ENCODE data around the gene CDON.

CDON gene

DNA sequence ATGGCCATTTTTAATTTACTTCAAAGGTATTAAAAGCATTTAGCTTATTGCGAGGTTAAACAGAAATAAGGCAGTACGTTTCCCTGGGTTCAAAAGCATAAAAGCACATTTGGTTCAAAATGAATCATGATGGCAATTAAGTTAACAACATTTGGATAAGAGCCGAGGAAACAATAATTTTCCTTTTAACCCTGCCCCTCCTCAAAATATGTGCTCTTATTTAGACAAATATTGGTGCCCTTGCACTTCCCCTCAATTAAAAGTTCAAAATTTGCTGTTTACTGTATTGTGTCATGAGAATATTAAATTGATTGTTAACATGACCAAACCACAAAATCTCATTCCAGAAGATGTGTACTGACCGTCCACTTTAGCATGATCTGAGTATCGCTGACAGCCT is 68.2 kb downstream of the CDON start:
- no peak overlapping the region for H3K27ac ChIP-seq (ENCODE audit: low read depth, low read length)
- H2BK12ac ChIP-seq (ENCODE audit: low read length), result no peak overlapping the region
- no peak overlapping the region for H3K23ac ChIP-seq (ENCODE audit: low read length)
- H3K27me3 ChIP-seq (ENCODE audit: insufficient read depth, low read length), result no peaks in the 10 kb centered on the region
- H3K79me1 ChIP-seq (ENCODE audit: low read length), result no peaks in the 10 kb centered on the region
- no peak overlapping the region for H3K4ac ChIP-seq (ENCODE audit: low read depth, low read length)
- no peak overlapping the region for H4K12ac ChIP-seq (ENCODE audit: low read depth, low read length)
- no peak overlapping the region for H3K4me3 ChIP-seq (ENCODE audit: low read depth, low read length)
- no peak overlapping the region for H3K18ac ChIP-seq (ENCODE audit: low read length)
- H4K91ac ChIP-seq (ENCODE audit: low read depth, low read length), result no peak overlapping the region
- DNase-seq, result no peak
- H2AFZ ChIP-seq (ENCODE audit: insufficient read depth, low read length, poor library complexity), result no peak overlapping the region
- H3K36me3 ChIP-seq (ENCODE audit: control insufficient read depth in 1 of 2, insufficient read depth in 2 of 2, low read length in 2 of 2), result peaks cover 18 to 31% of the 10 kb centered on the region in 2 experiments
- no peak overlapping the region for H2BK120ac ChIP-seq (ENCODE audit: insufficient read depth, low read length, poor library complexity)
- H4K8ac ChIP-seq (ENCODE audit: low read depth, low read length), result no peak overlapping the region
- peaks cover 1% of the 10 kb centered on the region for H3K9me3 ChIP-seq (ENCODE audit: insufficient read depth, low read depth, low read length)
- H3K4me1 ChIP-seq (ENCODE audit: control insufficient read depth in 1 of 2, insufficient read depth in 2 of 2, low read length in 2 of 2), result peaks cover 0 to 3% of the 10 kb centered on the region in 2 experiments
- H2AK5ac ChIP-seq (ENCODE audit: low read length), result no peak overlapping the region
- no peak overlapping the region for H2BK5ac ChIP-seq (ENCODE audit: low read depth, low read length, poor library complexity)
- no peak overlapping the region for H3K4me2 ChIP-seq (ENCODE audit: low read length)
- H3K9ac ChIP-seq (ENCODE audit: low read length), result no peak overlapping the region
- no CpG with 5 or more reads among the region's 5 CpGs for WGBS (ENCODE audit: extremely low coverage, insufficient coverage, insufficient read length)
- H3K14ac ChIP-seq (ENCODE audit: low read length), result no peak overlapping the region
- no peaks in the 10 kb centered on the region for H3K79me2 ChIP-seq (ENCODE audit: control insufficient read depth, insufficient read depth, low read length, poor library complexity)

GRCh38 chr11:125992893-125993292 is 69.8 kb downstream of the CDON start:
- no CpG with 5 or more reads among the region's 7 CpGs for WGBS (ENCODE audit: extremely low coverage, insufficient coverage, insufficient read length)
- H3K18ac ChIP-seq (ENCODE audit: low read length), result no peak overlapping the region
- no peaks in the 10 kb centered on the region for H3K79me2 ChIP-seq (ENCODE audit: control insufficient read depth, insufficient read depth, low read length, poor library complexity)
- no peak overlapping the region for H2AK5ac ChIP-seq (ENCODE audit: low read length)
- peaks cover 1% of the 10 kb centered on the region for H3K9me3 ChIP-seq (ENCODE audit: insufficient read depth, low read depth, low read length)
- no peak overlapping the region for H3K9ac ChIP-seq (ENCODE audit: low read length)
- no peak overlapping the region for H3K23ac ChIP-seq (ENCODE audit: low read length)
- H2AFZ ChIP-seq (ENCODE audit: insufficient read depth, low read length, poor library complexity), result no peak overlapping the region
- H3K14ac ChIP-seq (ENCODE audit: low read length), result no peak overlapping the region
- no peak overlapping the region for H2BK5ac ChIP-seq (ENCODE audit: low read depth, low read length, poor library complexity)
- H4K8ac ChIP-seq (ENCODE audit: low read depth, low read length), result no peak overlapping the region
- peaks cover 21 to 33% of the 10 kb centered on the region in 2 experiments for H3K36me3 ChIP-seq (ENCODE audit: control insufficient read depth in 1 of 2, insufficient read depth in 2 of 2, low read length in 2 of 2)
- no peak overlapping the region for H3K27ac ChIP-seq (ENCODE audit: low read depth, low read length)
- no peak overlapping the region for H4K12ac ChIP-seq (ENCODE audit: low read depth, low read length)
- no peak overlapping the region for H2BK12ac ChIP-seq (ENCODE audit: low read length)
- no peak for DNase-seq
- no peak overlapping the region for H3K4ac ChIP-seq (ENCODE audit: low read depth, low read length)
- no peak overlapping the region for H2BK120ac ChIP-seq (ENCODE audit: insufficient read depth, low read length, poor library complexity)
- H3K79me1 ChIP-seq (ENCODE audit: low read length), result no peaks in the 10 kb centered on the region
- H3K27me3 ChIP-seq (ENCODE audit: insufficient read depth, low read length), result no peaks in the 10 kb centered on the region
- no peak overlapping the region for H3K4me2 ChIP-seq (ENCODE audit: low read length)
- no peaks in the 10 kb centered on the region for H3K4me1 ChIP-seq (ENCODE audit: control insufficient read depth in 1 of 2, insufficient read depth in 2 of 2, low read length in 2 of 2)
- H4K91ac ChIP-seq (ENCODE audit: low read depth, low read length), result no peak overlapping the region
- H3K4me3 ChIP-seq (ENCODE audit: low read depth, low read length), result no peak overlapping the region

GRCh38 chr11:125990244-125990643 is 72.4 kb downstream of the CDON start:
- no peak overlapping the region for H4K12ac ChIP-seq (ENCODE audit: low read depth, low read length)
- H4K91ac ChIP-seq (ENCODE audit: low read depth, low read length), result no peak overlapping the region
- H2BK5ac ChIP-seq (ENCODE audit: low read depth, low read length, poor library complexity), result no peak overlapping the region
- H3K27ac ChIP-seq (ENCODE audit: low read depth, low read length), result no peak overlapping the region
- no peaks in the 10 kb centered on the region for H3K27me3 ChIP-seq (ENCODE audit: insufficient read depth, low read length)
- no peaks in the 10 kb centered on the region for H3K79me1 ChIP-seq (ENCODE audit: low read length)
- no peak overlapping the region for H3K9ac ChIP-seq (ENCODE audit: low read length)
- no peak overlapping the region for H3K4ac ChIP-seq (ENCODE audit: low read depth, low read length)
- H4K8ac ChIP-seq (ENCODE audit: low read depth, low read length), result no peak overlapping the region
- H3K23ac ChIP-seq (ENCODE audit: low read length), result no peak overlapping the region
- no peaks in the 10 kb centered on the region for H3K79me2 ChIP-seq (ENCODE audit: control insufficient read depth, insufficient read depth, low read length, poor library complexity)
- no peak overlapping the region for H3K4me2 ChIP-seq (ENCODE audit: low read length)
- peaks cover 1% of the 10 kb centered on the region for H3K9me3 ChIP-seq (ENCODE audit: insufficient read depth, low read depth, low read length)
- peaks cover 13 to 28% of the 10 kb centered on the region in 2 experiments for H3K36me3 ChIP-seq (ENCODE audit: control insufficient read depth in 1 of 2, insufficient read depth in 2 of 2, low read length in 2 of 2)
- no peaks in the 10 kb centered on the region for H3K4me1 ChIP-seq (ENCODE audit: control insufficient read depth in 1 of 2, insufficient read depth in 2 of 2, low read length in 2 of 2)
- no peak overlapping the region for H3K14ac ChIP-seq (ENCODE audit: low read length)
- H3K18ac ChIP-seq (ENCODE audit: low read length), result peak overlapping the region; percentile 30
- no peak overlapping the region for H2BK120ac ChIP-seq (ENCODE audit: insufficient read depth, low read length, poor library complexity)
- DNase-seq, result no peak
- H2BK12ac ChIP-seq (ENCODE audit: low read length), result no peak overlapping the region
- no peak overlapping the region for H2AK5ac ChIP-seq (ENCODE audit: low read length)
- H3K4me3 ChIP-seq (ENCODE audit: low read depth, low read length), result no peak overlapping the region
- H2AFZ ChIP-seq (ENCODE audit: insufficient read depth, low read length, poor library complexity), result no peak overlapping the region
- WGBS (ENCODE audit: extremely low coverage, insufficient coverage, insufficient read length), result no CpG with 5 or more reads among the region's 3 CpGs

DNA sequence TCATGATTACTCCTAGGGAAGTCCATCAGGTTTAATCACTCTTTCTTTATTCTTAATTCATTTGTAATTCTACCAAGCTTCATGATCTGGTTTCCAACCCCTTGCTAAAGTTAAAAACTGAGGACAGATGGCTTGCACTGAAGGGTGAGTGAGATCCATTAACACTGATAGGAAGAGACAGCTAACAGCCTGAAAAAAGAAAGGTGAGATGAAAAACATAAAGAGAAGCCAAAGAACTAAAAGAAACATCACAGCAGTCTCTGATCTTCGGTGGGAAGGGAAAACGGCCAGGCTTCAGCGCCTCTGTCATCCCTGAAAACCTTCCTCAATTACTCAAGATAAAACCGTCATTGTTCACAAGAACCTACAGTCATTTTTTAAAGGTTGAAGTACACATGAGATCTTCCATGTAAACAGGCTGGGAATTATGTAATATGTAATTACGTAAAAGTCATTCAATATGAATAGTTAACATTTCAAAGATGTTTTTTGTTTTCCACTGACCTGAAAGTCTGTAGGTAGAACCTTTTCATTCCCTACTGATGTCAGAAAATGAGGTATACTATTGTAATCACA is 75.5 kb downstream of the CDON start:
- Histone ChIP-seq H2BK120ac (ENCODE audit: insufficient read depth, low read length, poor library complexity) (no peak overlapping the region), H3K4me3 (ENCODE audit: low read depth, low read length) (no peak overlapping the region), H3K79me2 (ENCODE audit: control insufficient read depth, insufficient read depth, low read length, poor library complexity) (no peaks in the 10 kb centered on the region), H3K9ac (ENCODE audit: low read length) (no peak overlapping the region), H2AFZ (ENCODE audit: insufficient read depth, low read length, poor library complexity) (no peak overlapping the region), H4K91ac (ENCODE audit: low read depth, low read length) (no peak overlapping the region), H3K18ac (ENCODE audit: low read length) (no peak overlapping the region), H4K8ac (ENCODE audit: low read depth, low read length) (no peak overlapping the region), H3K9me3 (ENCODE audit: insufficient read depth, low read depth, low read length) (no peaks in the 10 kb centered on the region), H4K12ac (ENCODE audit: low read depth, low read length) (no peak overlapping the region), H3K27me3 (ENCODE audit: insufficient read depth, low read length) (no peaks in the 10 kb centered on the region), H3K27ac (ENCODE audit: low read depth, low read length) (no peak overlapping the region), H3K4me1 (ENCODE audit: control insufficient read depth in 1 of 2, insufficient read depth in 2 of 2, low read length in 2 of 2) (no peaks in the 10 kb centered on the region), H2AK5ac (ENCODE audit: low read length) (no peak overlapping the region), H3K14ac (ENCODE audit: low read length) (no peak overlapping the region), H3K36me3 (ENCODE audit: control insufficient read depth in 1 of 2, insufficient read depth in 2 of 2, low read length in 2 of 2) (peaks cover 13 to 27% of the 10 kb centered on the region in 2 experiments), H3K23ac (ENCODE audit: low read length) (no peak overlapping the region), H2BK12ac (ENCODE audit: low read length) (no peak overlapping the region), H3K79me1 (ENCODE audit: low read length) (no peaks in the 10 kb centered on the region), H3K4ac (ENCODE audit: low read depth, low read length) (no peak overlapping the region), H2BK5ac (ENCODE audit: low read depth, low read length, poor library complexity) (no peak overlapping the region), H3K4me2 (ENCODE audit: low read length) (no peak overlapping the region)
- DNase-seq, result peak in 1 of 2 donors; percentile 55
- WGBS (ENCODE audit: extremely low coverage, insufficient coverage, insufficient read length), result no CpG with 5 or more reads among the region's 5 CpGs
